Measurements from ENCODE around the gene CEP41.
A peak's percentile ranks its signal among the peaks of the same experiment; 100 is the strongest.

Gene CEP41

GRCh38 chr7:130361681-130362080, 79.1 kb downstream of the CEP41 start:
- Histone ChIP-seq H3K36me3 (ENCODE audit: insufficient read depth, low read length) (no peaks in the 10 kb centered on the region; the same call in 1 of the 2 replicates), H4K20me1 (ENCODE audit: insufficient read depth, low read length) (no peaks in the 10 kb centered on the region), H2AFZ (ENCODE audit: low read length) (no peak overlapping the region), H3K27me3 (ENCODE audit: insufficient read depth, low read length) (no peaks in the 10 kb centered on the region), H3K4me3 (ENCODE audit: low read depth, low read length, poor library complexity, severe bottlenecking) (no peak overlapping the region), H3K27ac (ENCODE audit: low read depth, low read length, poor library complexity, severe bottlenecking) (peak overlapping the region; percentile 96), H3K79me2 (ENCODE audit: insufficient read depth, low read length) (no peaks in the 10 kb centered on the region), H3K4me1 (ENCODE audit: insufficient read depth, low read length, severe bottlenecking) (peaks cover 50% of the 10 kb centered on the region), H3K4me2 (ENCODE audit: low read length) (no peak overlapping the region), H3K9me2 (ENCODE audit: low read depth, low read length) (no peaks in the 10 kb centered on the region), H3K9me3 (ENCODE audit: low read length) (peaks cover 26% of the 10 kb centered on the region; the same call in 1 of the 2 replicates), H3K9ac (ENCODE audit: low read length) (no peak overlapping the region), H3F3A (ENCODE audit: insufficient read depth, low read length) (no peaks in the 10 kb centered on the region)
- no peak for TF ChIP-seq CTCF (IDR thresholded peaks at IDR 0.05; ENCODE audit: low read length)
- TF ChIP-seq EZH2 (IDR thresholded peaks at IDR 0.05; ENCODE audit: borderline replicate concordance, low read length) = no peak

GRCh38 chr7:130360518-130360917, 80.3 kb downstream of the CEP41 start:
- Histone ChIP-seq H3K9me3 (ENCODE audit: low read length) (peaks cover 26% of the 10 kb centered on the region; the same call in 1 of the 2 replicates), H3F3A (ENCODE audit: insufficient read depth, low read length) (no peaks in the 10 kb centered on the region), H3K9ac (ENCODE audit: low read length) (no peak overlapping the region), H4K20me1 (ENCODE audit: insufficient read depth, low read length) (no peaks in the 10 kb centered on the region), H2AFZ (ENCODE audit: low read length) (no peak overlapping the region), H3K4me3 (ENCODE audit: low read depth, low read length, poor library complexity, severe bottlenecking) (no peak overlapping the region), H3K79me2 (ENCODE audit: insufficient read depth, low read length) (no peaks in the 10 kb centered on the region), H3K36me3 (ENCODE audit: insufficient read depth, low read length) (no peaks in the 10 kb centered on the region; the same call in 1 of the 2 replicates), H3K9me2 (ENCODE audit: low read depth, low read length) (no peaks in the 10 kb centered on the region), H3K4me2 (ENCODE audit: low read length) (no peak overlapping the region), H3K27me3 (ENCODE audit: insufficient read depth, low read length) (no peaks in the 10 kb centered on the region), H3K27ac (ENCODE audit: low read depth, low read length, poor library complexity, severe bottlenecking) (no peak overlapping the region), H3K4me1 (ENCODE audit: insufficient read depth, low read length, severe bottlenecking) (peaks cover 50% of the 10 kb centered on the region)
- no peak for TF ChIP-seq EZH2 (IDR thresholded peaks at IDR 0.05; ENCODE audit: borderline replicate concordance, low read length)
- no peak for TF ChIP-seq CTCF (IDR thresholded peaks at IDR 0.05; ENCODE audit: low read length)

GRCh38 chr7:130359276-130359857, 81.4 kb downstream of the CEP41 start:
- Histone ChIP-seq H4K20me1 (ENCODE audit: insufficient read depth, low read length) (no peaks in the 10 kb centered on the region), H3K36me3 (ENCODE audit: insufficient read depth, low read length) (no peaks in the 10 kb centered on the region; the same call in 1 of the 2 replicates), H3F3A (ENCODE audit: insufficient read depth, low read length) (no peaks in the 10 kb centered on the region), H3K4me2 (ENCODE audit: low read length) (no peak overlapping the region), H3K4me1 (ENCODE audit: insufficient read depth, low read length, severe bottlenecking) (peaks cover 38% of the 10 kb centered on the region), H3K79me2 (ENCODE audit: insufficient read depth, low read length) (no peaks in the 10 kb centered on the region), H3K9me3 (ENCODE audit: low read length) (peaks cover 26% of the 10 kb centered on the region; the same call in 1 of the 2 replicates), H2AFZ (ENCODE audit: low read length) (no peak overlapping the region), H3K27ac (ENCODE audit: low read depth, low read length, poor library complexity, severe bottlenecking) (no peak overlapping the region), H3K9me2 (ENCODE audit: low read depth, low read length) (no peaks in the 10 kb centered on the region), H3K9ac (ENCODE audit: low read length) (no peak overlapping the region), H3K4me3 (ENCODE audit: low read depth, low read length, poor library complexity, severe bottlenecking) (no peak overlapping the region), H3K27me3 (ENCODE audit: insufficient read depth, low read length) (no peaks in the 10 kb centered on the region)
- TF ChIP-seq EZH2 (IDR thresholded peaks at IDR 0.05; ENCODE audit: borderline replicate concordance, low read length) = no peak

- H3F3A ChIP-seq (ENCODE audit: insufficient read depth, low read length) = no peaks in the 10 kb centered on the region
- no peak overlapping the region for H3K9ac ChIP-seq (ENCODE audit: low read length)
- H3K4me3 ChIP-seq (ENCODE audit: low read depth, low read length, poor library complexity, severe bottlenecking) = no peak overlapping the region
- H3K4me2 ChIP-seq (ENCODE audit: low read length) = no peak overlapping the region
- no peaks in the 10 kb centered on the region for H4K20me1 ChIP-seq (ENCODE audit: insufficient read depth, low read length)
- no peaks in the 10 kb centered on the region for H3K79me2 ChIP-seq (ENCODE audit: insufficient read depth, low read length)
- H3K36me3 ChIP-seq (ENCODE audit: insufficient read depth, low read length) = no peaks in the 10 kb centered on the region; the same call in 1 of the 2 replicates
- H2AFZ ChIP-seq (ENCODE audit: low read length) = no peak overlapping the region
- no peaks in the 10 kb centered on the region for H3K27me3 ChIP-seq (ENCODE audit: insufficient read depth, low read length)
- no peak overlapping the region for H3K27ac ChIP-seq (ENCODE audit: low read depth, low read length, poor library complexity, severe bottlenecking)
- peaks cover 36% of the 10 kb centered on the region for H3K4me1 ChIP-seq (ENCODE audit: insufficient read depth, low read length, severe bottlenecking)
- no peak for TF ChIP-seq CTCF (IDR thresholded peaks at IDR 0.05; ENCODE audit: low read length)
- no peak for TF ChIP-seq EZH2 (IDR thresholded peaks at IDR 0.05; ENCODE audit: borderline replicate concordance, low read length)
- H3K9me3 ChIP-seq (ENCODE audit: low read length) = peaks cover 26% of the 10 kb centered on the region; the same call in 1 of the 2 replicates
- no peaks in the 10 kb centered on the region for H3K9me2 ChIP-seq (ENCODE audit: low read depth, low read length)
Observed at GRCh38 chr7:130358471-130358870, 82.3 kb downstream of the CEP41 start.

All from OCI-LY1 (cell line).